Glomerular visceral epithelial cell (primary cell): ENCODE results near the gene RAI14.
"Not testable (repeated sequence)": the region's sequence is repeated elsewhere in the genome, so short reads cannot be mapped to it uniquely, and the experiment has no call there.

ENCODE experiments used
- DNase-seq: peaks from one replicate; pipeline ENCODE4 v3.0.0-alpha.2; 2016; ENCODE audit errors: extremely low spot score

The RAI14 gene

DNA sequence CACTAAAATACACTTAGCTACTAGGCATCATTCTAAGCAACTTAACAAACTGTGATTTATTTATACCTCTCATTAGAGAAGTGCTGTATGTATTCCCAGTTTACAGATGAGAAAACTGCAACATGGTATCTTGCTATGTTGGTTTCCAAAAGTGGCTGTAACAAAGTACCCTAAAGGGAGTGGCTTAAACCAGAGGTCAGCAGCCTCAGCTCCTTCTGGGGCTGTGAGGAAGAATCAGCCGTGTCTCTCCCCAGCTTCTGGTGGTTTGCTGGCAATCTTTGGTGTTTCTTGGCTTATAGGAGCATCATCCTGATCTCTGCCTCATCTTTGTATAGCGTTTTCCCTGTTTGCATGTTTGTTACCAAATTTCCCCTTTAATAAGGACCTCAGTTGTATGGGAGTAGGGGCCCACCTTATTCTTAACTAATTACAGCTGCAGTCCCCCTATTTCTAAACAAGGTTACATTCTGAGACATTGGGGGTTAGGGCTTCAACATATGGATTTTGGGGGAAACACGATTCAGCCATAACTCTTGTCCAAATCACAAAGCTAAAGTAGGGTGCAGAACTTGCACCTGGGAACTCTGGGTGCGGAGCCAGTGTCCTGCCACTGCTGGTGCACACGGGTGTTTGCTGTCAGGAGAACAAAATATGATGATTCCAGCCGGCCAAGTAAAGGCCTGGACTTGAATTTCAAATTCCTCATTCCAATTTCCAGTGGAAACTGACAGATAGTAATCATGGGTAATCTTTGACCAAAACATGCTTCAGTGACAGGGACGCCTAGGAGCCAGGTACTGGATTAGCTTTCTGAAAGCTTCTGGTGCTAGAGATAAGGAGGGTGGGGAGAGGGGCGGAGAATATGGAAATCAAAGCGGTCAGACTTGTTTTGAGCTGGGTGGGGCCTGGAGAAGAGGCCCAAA, 43.3 kb downstream of the RAI14 start:
- no peak for DNase-seq

DNA sequence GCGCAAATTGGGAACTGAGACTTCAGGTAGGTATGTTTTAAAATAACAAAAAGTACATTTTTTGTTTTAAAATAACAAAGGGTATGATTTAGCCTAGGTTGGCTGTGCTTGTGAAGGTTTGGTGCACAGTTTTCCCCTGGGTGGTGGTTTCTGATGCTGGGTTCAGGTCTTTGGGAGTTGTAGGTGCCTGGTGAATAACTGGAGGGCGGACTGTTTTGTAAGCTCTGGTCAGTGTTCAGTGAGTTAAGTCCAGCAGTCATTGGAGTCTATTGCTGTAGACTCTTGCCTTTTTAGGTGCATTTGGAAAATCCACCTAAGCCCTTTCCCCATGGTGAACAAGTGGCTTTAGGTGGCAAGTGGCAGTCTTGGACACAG, 43.9 kb downstream of the RAI14 start:
- DNase-seq: no peak

GRCh38 chr5:34701442-34701841, 45.3 kb downstream of the RAI14 start:
- DNase-seq: not testable (repeated sequence)

- DNase-seq: no peak
Measured at GRCh38 chr5:34703767-34704713, 47.9 kb downstream of the RAI14 start.

DNA sequence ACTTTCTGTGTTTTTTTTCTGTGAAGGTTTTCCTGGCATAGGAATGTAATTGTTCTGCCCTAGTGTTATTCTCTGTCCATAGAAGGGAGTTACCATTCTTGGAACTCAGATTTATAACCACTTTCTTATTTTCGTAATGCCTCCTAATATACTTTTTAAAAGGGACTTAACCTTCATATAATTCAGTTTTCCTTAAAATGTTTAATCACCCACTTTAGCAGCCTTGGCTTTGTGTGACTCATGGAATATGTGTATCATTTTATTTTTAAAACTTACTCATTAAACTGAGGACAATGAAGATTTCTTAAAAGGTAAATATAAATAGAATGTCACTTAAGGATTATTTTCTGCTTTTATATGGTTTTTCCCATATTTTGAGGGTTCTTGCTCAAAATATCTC, 50.0 kb downstream of the RAI14 start:
- DNase-seq: no peak

- no peak for DNase-seq
Measured at GRCh38 chr5:34707451-34708107, 51.5 kb downstream of the RAI14 start.

GRCh38 chr5:34708777-34709176, 52.6 kb downstream of the RAI14 start:
- DNase-seq: no peak

GRCh38 chr5:34709861-34710673, 53.9 kb downstream of the RAI14 start:
- DNase-seq: peak; percentile 84

DNA sequence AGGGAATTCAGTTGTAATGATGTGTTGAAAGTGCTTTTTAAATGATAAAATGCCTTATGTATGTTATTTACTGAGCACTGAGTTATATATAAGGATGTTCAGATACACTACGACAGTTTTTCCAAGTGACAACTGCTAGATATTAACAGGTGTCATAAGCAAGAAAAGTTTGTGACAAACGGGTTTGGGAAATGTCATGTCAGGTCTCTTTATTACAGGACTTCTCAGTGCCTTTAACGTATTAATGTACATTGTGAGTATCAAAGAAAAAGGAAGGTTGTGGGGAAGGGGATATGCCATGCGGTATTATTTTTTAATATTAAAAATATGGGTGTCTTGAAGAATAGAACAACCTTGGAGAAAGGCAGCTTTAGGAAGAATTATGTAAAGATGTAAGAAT, 56.4 kb downstream of the RAI14 start:
- no peak for DNase-seq

DNA sequence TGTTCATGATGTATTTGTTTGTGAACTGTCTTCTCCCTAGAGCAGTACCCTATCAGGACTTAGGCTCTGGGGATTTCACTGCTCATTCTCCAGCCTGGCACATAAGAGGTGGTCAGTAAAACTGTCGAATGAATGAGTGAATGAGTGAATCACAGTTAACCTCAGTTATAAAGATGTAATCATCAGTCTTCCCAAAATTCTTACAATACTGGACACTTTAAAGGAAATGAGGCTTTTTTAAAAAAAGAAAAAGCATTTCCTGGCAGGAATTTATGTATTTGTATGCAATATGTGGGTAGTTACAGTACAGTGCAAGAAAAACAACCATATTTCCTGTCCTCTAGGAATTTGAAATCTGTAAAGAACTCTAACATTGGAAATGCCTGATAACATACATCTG, 59.6 kb downstream of the RAI14 start:
- no peak for DNase-seq

DNA sequence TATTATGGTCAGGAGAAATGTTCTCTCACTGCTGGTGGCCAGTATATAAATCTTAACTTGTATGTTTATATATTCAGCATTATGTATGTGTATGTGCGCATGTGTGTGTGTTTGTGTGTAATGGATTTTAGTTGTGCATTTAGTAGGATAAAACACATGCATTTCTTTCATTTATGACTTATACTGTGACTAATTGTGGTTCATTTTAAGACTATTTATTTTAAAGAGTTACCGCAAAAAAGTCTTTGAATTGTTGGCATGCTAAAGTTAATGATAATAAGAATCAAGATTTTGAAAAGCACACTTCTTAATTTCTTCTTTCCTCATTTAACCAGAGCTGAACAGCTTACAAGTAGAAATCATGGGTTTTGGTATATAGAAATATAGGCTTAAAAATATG, 60.9 kb downstream of the RAI14 start:
- DNase-seq: no peak

DNA sequence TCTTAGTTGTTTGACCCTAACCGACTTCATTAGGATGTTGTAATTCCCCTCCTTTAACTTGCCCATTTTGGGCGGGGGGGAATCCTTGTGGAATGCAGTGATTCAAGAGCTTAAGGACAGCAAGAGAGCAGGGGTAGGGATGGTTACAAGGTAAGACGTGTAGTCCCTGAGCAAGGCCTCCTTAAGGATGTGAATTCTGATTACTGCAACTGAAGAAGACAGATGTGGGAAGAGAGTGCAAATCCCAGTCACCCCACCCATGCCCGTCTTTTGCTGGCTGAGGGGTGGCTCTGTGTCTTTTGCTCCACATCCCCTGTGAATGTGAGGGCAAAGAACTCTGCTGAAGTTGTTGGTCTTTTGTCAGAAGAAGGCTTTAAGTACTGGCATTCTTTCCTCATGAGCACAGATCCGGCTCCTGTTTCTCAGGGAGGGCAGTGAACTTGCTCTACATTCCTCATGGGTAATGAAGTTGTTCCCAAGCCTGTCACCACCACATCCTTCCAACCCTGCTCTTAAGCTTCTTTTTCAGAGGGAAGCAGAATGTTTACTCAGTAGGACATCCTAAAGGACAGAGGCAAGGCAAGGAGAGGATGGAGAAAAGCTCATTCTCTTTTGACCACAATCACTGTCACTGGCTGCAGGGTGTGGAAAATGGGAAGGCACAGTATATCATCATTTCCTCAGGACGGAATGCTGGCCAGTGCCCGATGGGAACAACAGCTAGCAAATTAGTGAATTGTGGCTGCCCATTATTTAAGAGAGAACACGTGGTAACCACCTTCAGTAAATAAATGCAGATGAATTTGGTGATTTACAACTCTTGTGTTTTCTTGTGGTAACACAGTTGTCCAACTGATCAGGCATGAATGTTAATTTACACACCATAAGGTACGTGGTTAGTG, 61.5 kb downstream of the RAI14 start:
- DNase-seq: peak; percentile 99

- DNase-seq: no peak
Measured at GRCh38 chr5:34718516-34718915, 62.4 kb downstream of the RAI14 start.

DNA sequence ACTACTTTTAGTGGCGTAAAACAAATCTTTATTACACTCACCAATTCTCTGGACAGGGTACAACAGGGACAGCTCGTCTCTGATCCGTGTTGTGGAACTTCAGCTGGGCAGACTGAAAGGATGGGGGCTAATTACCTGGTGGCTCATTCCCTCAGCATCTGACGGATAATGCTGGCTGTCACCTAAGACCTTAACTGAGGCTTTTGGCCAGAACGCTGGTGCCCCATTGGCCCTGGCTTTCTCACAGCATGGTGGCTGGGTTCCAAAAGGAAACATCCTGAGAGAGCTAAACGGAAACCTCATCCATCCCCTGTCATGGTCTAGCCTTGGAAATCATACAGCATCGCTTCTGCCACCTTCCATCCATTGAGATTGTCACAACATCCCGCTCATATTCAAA, 62.9 kb downstream of the RAI14 start:
- DNase-seq: no peak

DNA sequence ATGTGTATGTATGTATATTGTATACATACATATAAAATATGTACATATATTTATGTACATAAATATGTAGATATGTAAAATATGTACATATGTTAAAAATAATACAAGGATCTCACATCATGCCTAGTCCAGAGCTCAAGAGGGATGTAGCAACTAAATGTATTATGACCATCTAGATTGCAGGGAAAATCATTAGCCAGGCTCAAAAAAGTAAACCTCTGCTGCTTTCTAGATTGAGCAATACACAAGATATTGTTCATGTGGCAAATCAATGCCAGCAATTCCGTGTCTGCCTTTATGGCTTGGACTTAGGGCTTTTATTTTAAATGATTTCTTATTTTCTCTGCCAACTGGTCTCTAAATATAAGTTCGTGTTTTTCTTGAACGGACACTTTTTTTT, 65.2 kb downstream of the RAI14 start:
- DNase-seq: no peak

- DNase-seq: no peak
Measured at GRCh38 chr5:34722183-34722582, 66.1 kb downstream of the RAI14 start.

DNA sequence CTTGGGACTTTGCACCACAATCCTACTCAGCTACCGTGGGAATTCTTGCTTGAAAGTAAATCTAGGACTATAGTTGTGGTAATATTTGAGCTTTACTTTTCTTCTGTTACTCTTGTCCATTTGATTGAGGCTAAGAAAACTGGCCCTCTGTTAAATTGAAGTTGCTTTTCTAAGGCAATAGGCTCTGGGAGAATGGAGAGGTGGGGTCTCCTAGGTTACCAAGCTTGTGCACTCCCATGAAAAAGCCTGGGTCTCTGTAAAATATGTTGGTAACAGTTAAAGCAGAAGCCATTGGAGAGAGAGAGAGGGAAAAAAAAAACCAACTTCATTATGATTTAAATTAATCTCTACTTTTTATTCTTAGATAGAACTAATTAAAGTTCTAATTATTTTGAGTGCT, 68.6 kb downstream of the RAI14 start:
- DNase-seq: no peak

GRCh38 chr5:34727166-34727749, 71.1 kb downstream of the RAI14 start:
- not testable (repeated sequence) for DNase-seq

GRCh38 chr5:34728236-34728635, 72.1 kb downstream of the RAI14 start:
- DNase-seq: peak; percentile 59
